H9 (cell line): ENCODE data around the gene GNAS-AS1. TPM values are rescaled to one million over a fixed set of nuclear protein-coding genes. Genes with fewer than 3 reads are reported as not detected.
A peak's percentile ranks its signal among the peaks of the same experiment; 100 is the strongest.

Experiments
- DNase-seq: peaks from one replicate; pipeline ENCODE4 v3.0.0-alpha.2; 2017
- H2AFZ ChIP-seq: one replicate; pipeline ENCODE4 v1.6.1; 2013; ENCODE audit warnings: mild to moderate bottlenecking, low read length, control low read depth, moderate library complexity
- H2AK5ac ChIP-seq: 2 replicates; pipeline ENCODE4 v1.6.1; 2013; ENCODE audit warnings: low read length, control low read depth, mixed read lengths; ENCODE audit not compliant: insufficient read length
- H2BK120ac ChIP-seq: one replicate; pipeline ENCODE4 v1.6.1; 2013; ENCODE audit warnings: low read depth, mild to moderate bottlenecking, low read length, control low read depth, inconsistent platforms; ENCODE audit not compliant: poor library complexity, severe bottlenecking
- H2BK12ac ChIP-seq: 2 replicates; pipeline ENCODE4 v1.6.1; 2013; ENCODE audit warnings: low read length, control low read depth, mixed read lengths, low read depth; ENCODE audit not compliant: insufficient read length
- H2BK15ac ChIP-seq: 2 replicates; pipeline ENCODE4 v1.6.1; 2013; ENCODE audit warnings: low read depth, low read length, control low read depth
- H2BK20ac ChIP-seq: one replicate; pipeline ENCODE4 v1.6.1; 2013; ENCODE audit warnings: low read depth, mild to moderate bottlenecking, low read length, control low read depth, inconsistent platforms; ENCODE audit not compliant: poor library complexity, severe bottlenecking
- H2BK5ac ChIP-seq: 2 replicates; pipeline ENCODE4 v1.6.1; 2013; ENCODE audit warnings: low read length, control low read depth, mixed read lengths; ENCODE audit not compliant: insufficient read length
- H3K14ac ChIP-seq: 2 replicates; pipeline ENCODE4 v1.6.1; 2013; ENCODE audit warnings: low read length, control low read depth; ENCODE audit not compliant: insufficient read depth
- H3K18ac ChIP-seq: 2 replicates; pipeline ENCODE4 v1.6.1; 2013; ENCODE audit warnings: low read depth, mild to moderate bottlenecking, mixed read lengths, low read length, control low read depth; ENCODE audit not compliant: insufficient read length
- H3K23ac ChIP-seq: 2 replicates; pipeline ENCODE4 v1.6.1; 2013; ENCODE audit warnings: low read length, control low read depth, mixed read lengths, low read depth; ENCODE audit not compliant: insufficient read length
- H3K23me2 ChIP-seq: 2 replicates; pipeline ENCODE4 v1.6.1; 2013; ENCODE audit warnings: low read depth, mild to moderate bottlenecking, mixed read lengths, low read length, control low read depth; ENCODE audit not compliant: insufficient read length, poor library complexity, severe bottlenecking
- H3K27ac ChIP-seq: 2 replicates; pipeline ENCODE4 v1.5.1; 2013; ENCODE audit warnings: low read length, control low read depth, mixed read lengths, low read depth; ENCODE audit not compliant: insufficient read length
- H3K27me3 ChIP-seq: 2 replicates; pipeline ENCODE4 v1.6.1; 2013; ENCODE audit warnings: low read length, control low read depth, inconsistent platforms; ENCODE audit not compliant: insufficient read depth
- H3K4ac ChIP-seq: 2 replicates; pipeline ENCODE4 v1.6.1; 2013; ENCODE audit warnings: low read depth, mild to moderate bottlenecking, control low read depth, inconsistent platforms, low read length, moderate library complexity
- H3K4me1 ChIP-seq: 2 replicates; pipeline ENCODE4 v1.6.1; 2013; ENCODE audit warnings: low read length, control low read depth, inconsistent platforms; ENCODE audit not compliant: insufficient read depth
- H3K4me2 ChIP-seq: 2 replicates; pipeline ENCODE4 v1.6.1; 2013; ENCODE audit warnings: low read length, control low read depth, mixed read lengths; ENCODE audit not compliant: insufficient read length, insufficient read depth
- H3K56ac ChIP-seq: 2 replicates; pipeline ENCODE4 v1.6.1; 2013; ENCODE audit warnings: low read depth, mild to moderate bottlenecking, mixed read lengths, low read length, control low read depth; ENCODE audit not compliant: insufficient read length
- H3K79me1 ChIP-seq: 2 replicates; pipeline ENCODE4 v1.6.1; 2013; ENCODE audit warnings: low read depth, mild to moderate bottlenecking, moderate library complexity, low read length, control low read depth, inconsistent platforms; ENCODE audit not compliant: insufficient read depth, poor library complexity, severe bottlenecking
- H3K79me2 ChIP-seq: 2 replicates; pipeline ENCODE4 v1.6.1; 2013; ENCODE audit warnings: low read length, control low read depth, inconsistent platforms; ENCODE audit not compliant: insufficient read depth
- H3K9ac ChIP-seq: 2 replicates; pipeline ENCODE4 v1.6.1; 2013; ENCODE audit warnings: low read length, control low read depth, mixed read lengths; ENCODE audit not compliant: insufficient read length; ENCODE audit errors: extremely low read depth
- H3K9me3 ChIP-seq: one replicate; pipeline ENCODE4 v1.6.1; 2013; ENCODE audit warnings: low read depth, low read length, inconsistent platforms; ENCODE audit not compliant: control insufficient read depth
- H3T11ph ChIP-seq: one replicate; pipeline ENCODE4 v1.6.1; 2013; ENCODE audit warnings: mild to moderate bottlenecking, low read length, control low read depth, inconsistent platforms
- H4K20me1 ChIP-seq: one replicate; pipeline ENCODE4 v1.6.1; 2013; ENCODE audit not compliant: control insufficient read depth, insufficient read length, insufficient read depth
- H4K5ac ChIP-seq: 2 replicates; pipeline ENCODE4 v1.6.1; 2013; ENCODE audit warnings: low read depth, mild to moderate bottlenecking, mixed read lengths, low read length, control low read depth; ENCODE audit not compliant: insufficient read length
- H4K8ac ChIP-seq: replicated peaks from 2 replicates; pipeline ENCODE4 v1.6.1; 2013; ENCODE audit warnings: low read length, control low read depth, mixed read lengths, low read depth; ENCODE audit not compliant: insufficient read length
- H4K91ac ChIP-seq: 2 replicates; pipeline ENCODE4 v1.6.1; 2013; ENCODE audit warnings: low read depth, mild to moderate bottlenecking, moderate library complexity, mixed read lengths, low read length, control low read depth; ENCODE audit not compliant: insufficient read length
- H3K27ac Mint-ChIP-seq, 3 experiments: 2 replicates in 2 of 3; 3 replicates in 1 of 3; pipeline ENCODE4 v1.8.0; 2020 to 2021; ENCODE audit warnings: mixed read lengths in 3 of 3, mild to moderate bottlenecking in 1 of 3, moderate library complexity in 1 of 3
- H3K27me3 Mint-ChIP-seq: 2 replicates; pipeline ENCODE4 v1.8.0; 2021; ENCODE audit warnings: low read depth, mild to moderate bottlenecking, moderate library complexity, mixed read lengths
- H3K36me3 Mint-ChIP-seq, 3 experiments: 2 replicates in 2 of 3; 3 replicates in 1 of 3; pipeline ENCODE4 v1.8.0; 2020 to 2021; ENCODE audit warnings: low read depth in 3 of 3, mixed read lengths in 3 of 3; ENCODE audit not compliant: insufficient read depth in 1 of 3
- H3K4me1 Mint-ChIP-seq, 2 experiments: 2 replicates each; pipeline ENCODE4 v1.8.0; 2020; ENCODE audit warnings: mixed read lengths in 2 of 2
- H3K4me3 Mint-ChIP-seq, 2 experiments: 2 replicates in 1 of 2; 3 replicates in 1 of 2; pipeline ENCODE4 v1.8.0; 2020 to 2021; ENCODE audit warnings: mild to moderate bottlenecking in 2 of 2, mixed read lengths in 2 of 2, moderate library complexity in 1 of 2
- H3K9me3 Mint-ChIP-seq, 2 experiments: 2 replicates in 1 of 2; 3 replicates in 1 of 2; pipeline ENCODE4 v1.8.0; 2020; ENCODE audit warnings: mild to moderate bottlenecking in 2 of 2, mixed read lengths in 2 of 2, moderate library complexity in 1 of 2
- CTCF ChIP-seq: fragments of 200-600 bp; sonication (generic); conservative IDR thresholded peaks from 3 replicates; pipeline ENCODE4 v1.8.0; 2021; ENCODE audit warnings: antibody characterized with exemption, mild to moderate bottlenecking
- WGBS: extraction: QIAGEN DNeasy Blood & Tissue Kit; methylation state at CpG from one replicate; pipeline ENCODE4 v1.1.7; 2013; ENCODE audit warnings: missing lambda C conversion rate, low lambda C conversion rate, mixed read lengths; ENCODE audit not compliant: insufficient read length; ENCODE audit errors: extremely low coverage; 5-methylcytosine and 5-hydroxymethylcytosine counted together
- total RNA-seq: library from RNA; stranded (reverse); gene quantifications from 2 replicates; pipeline ENCODE4 v1.2.1, GENCODE V29; 2021

The GNAS-AS1 gene
- total RNA-seq, 1 experiment from 2014 or later = 11.3 TPM

GRCh38 chr20:58818586-58819285 is 32.0 kb downstream of the GNAS-AS1 start:
- H2BK5ac ChIP-seq = no peak overlapping the region
- peaks cover 4% of the 10 kb centered on the region for H3K27me3 Mint-ChIP-seq
- no peak overlapping the region for H4K5ac ChIP-seq
- no peaks in the 10 kb centered on the region for H3K4me1 ChIP-seq
- H2AFZ ChIP-seq = no peak overlapping the region
- H3K14ac ChIP-seq = no peak overlapping the region
- no peak overlapping the region for H3K23ac ChIP-seq
- peaks cover 0 to 10% of the 10 kb centered on the region in 2 experiments; a peak in 3 of 5 replicates for H3K9me3 Mint-ChIP-seq
- no peak overlapping the region for H2BK12ac ChIP-seq
- TF ChIP-seq CTCF = no peak
- no peaks in the 10 kb centered on the region for H3K9me3 ChIP-seq
- H3T11ph ChIP-seq = no peak overlapping the region
- H3K23me2 ChIP-seq = no peaks in the 10 kb centered on the region
- no peak overlapping the region for H3K4ac ChIP-seq
- no peak for DNase-seq
- H3K18ac ChIP-seq = no peak overlapping the region
- peaks cover 3 to 7% of the 10 kb centered on the region in 2 experiments; a peak in 2 of 4 replicates for H3K4me1 Mint-ChIP-seq
- no peak overlapping the region for H2BK15ac ChIP-seq
- no peaks in the 10 kb centered on the region for H3K79me2 ChIP-seq
- H2BK20ac ChIP-seq = no peak overlapping the region
- H2AK5ac ChIP-seq = no peak overlapping the region
- no peak overlapping the region for H3K9ac ChIP-seq
- no peak overlapping the region for H3K27ac ChIP-seq
- no CpG with 5 or more reads among the region's 8 CpGs for WGBS
- H4K91ac ChIP-seq = no peak overlapping the region
- no peak overlapping the region for H4K8ac ChIP-seq
- no peak overlapping the region for H3K4me2 ChIP-seq
- H3K27me3 ChIP-seq = no peaks in the 10 kb centered on the region
- H3K27ac Mint-ChIP-seq = 0 out of 7 replicates have a peak overlapping the region, but pooled peaks of 1 of the 3 experiments have one; percentile 16
- no peak overlapping the region for H2BK120ac ChIP-seq
- H3K4me3 Mint-ChIP-seq = no peak overlapping the region
- peaks cover 41 to 51% (median 49%) of the 10 kb centered on the region in 3 experiments for H3K36me3 Mint-ChIP-seq
- no peak overlapping the region for H3K56ac ChIP-seq
- no peaks in the 10 kb centered on the region for H4K20me1 ChIP-seq
- H3K79me1 ChIP-seq = no peaks in the 10 kb centered on the region
